IMR-90 (cell line): ENCODE results near the gene IL16. TPM values are rescaled to one million over a fixed set of nuclear protein-coding genes. Genes with fewer than 3 reads are reported as not detected.
A peak's percentile ranks its signal among the peaks of the same experiment; 100 is the strongest.

Experiments
- ATAC-seq: fragments of 200-7000 bp; cut with Tn5 transposase; 2 replicates; pipeline ENCODE4 v1.9.1; 2020; ENCODE audit warnings: low read depth, mild to moderate bottlenecking, moderate library complexity
- BruUV-seq: library from RNA; stranded (reverse); fragments of 400-500 nt; replicated peaks from 2 replicates; lab custom pipeline; 2021; lab: Mats Ljungman, UMichigan
- CTCF ChIA-PET: fragments of 300-600 bp; formaldehyde crosslinking; extraction: SDS; loops from one replicate; lab custom pipeline; 2021; ENCODE audit warnings: antibody characterized with exemption; lab: Yijun Ruan, JAX
- POLR2A ChIA-PET: fragments of 300-600 bp; sonication (Branson Sonifier 250); formaldehyde crosslinking; loops from one replicate; lab custom pipeline; 2022; ENCODE audit warnings: antibody characterized with exemption; ENCODE audit not compliant: unreplicated experiment; lab: Charles Lee
- DNase-seq: peaks from one replicate; pipeline ENCODE4 v3.0.0; 2013
- H2AFZ ChIP-seq: replicated peaks from 2 replicates; pipeline ENCODE3; 2013; ENCODE audit warnings: low read length, mild to moderate bottlenecking; ENCODE audit not compliant: poor library complexity
- H2AK5ac ChIP-seq: 2 replicates; pipeline ENCODE4 v1.6.1; 2013; ENCODE audit warnings: low read depth, low read length, inconsistent platforms
- H2AK9ac ChIP-seq: replicated peaks from 2 replicates; pipeline ENCODE3; 2013; ENCODE audit warnings: mild to moderate bottlenecking, low read depth, low read length, moderate library complexity; ENCODE audit not compliant: poor library complexity
- H2BK120ac ChIP-seq: 2 replicates; pipeline ENCODE4 v1.6.1; 2013; ENCODE audit warnings: low read depth, low read length, inconsistent platforms
- H2BK15ac ChIP-seq: 3 replicates; pipeline ENCODE4 v1.6.1; 2013; ENCODE audit warnings: low read depth, low read length, inconsistent platforms
- H2BK20ac ChIP-seq: 2 replicates; pipeline ENCODE4 v1.6.1; 2013; ENCODE audit warnings: low read depth, mild to moderate bottlenecking, inconsistent platforms, low read length, moderate library complexity
- H2BK5ac ChIP-seq: 2 replicates; pipeline ENCODE4 v1.6.1; 2013; ENCODE audit warnings: mild to moderate bottlenecking, low read depth, low read length, inconsistent platforms; ENCODE audit not compliant: poor library complexity, severe bottlenecking
- H3K14ac ChIP-seq: replicated peaks from 2 replicates; pipeline ENCODE4 v1.6.1; 2013; ENCODE audit warnings: low read depth, low read length, inconsistent platforms
- H3K18ac ChIP-seq: 2 replicates; pipeline ENCODE4 v1.6.1; 2013; ENCODE audit warnings: low read depth, low read length, control low read depth
- H3K23ac ChIP-seq: 2 replicates; pipeline ENCODE4 v1.6.1; 2013; ENCODE audit warnings: low read depth, low read length, inconsistent platforms
- H3K27ac ChIP-seq: 2 replicates; pipeline ENCODE4 v1.5.1; 2013; ENCODE audit warnings: mild to moderate bottlenecking, control low read depth, low read length; ENCODE audit not compliant: insufficient read depth
- H3K27me3 ChIP-seq: 2 replicates; pipeline ENCODE4 v1.6.1; 2013; ENCODE audit warnings: low read length; ENCODE audit not compliant: control insufficient read depth, insufficient read depth
- H3K36me3 ChIP-seq: 2 replicates; pipeline ENCODE4 v1.6.1; 2013; ENCODE audit warnings: low read length, mixed read lengths; ENCODE audit not compliant: control insufficient read depth, insufficient read depth
- H3K4ac ChIP-seq: 2 replicates; pipeline ENCODE4 v1.6.1; 2013; ENCODE audit warnings: low read depth, low read length, inconsistent platforms
- H3K4me1 ChIP-seq: 2 replicates; pipeline ENCODE4 v1.6.1; 2013; ENCODE audit warnings: low read length, mixed read lengths; ENCODE audit not compliant: control insufficient read depth, insufficient read depth
- H3K4me2 ChIP-seq: 2 replicates; pipeline ENCODE4 v1.6.1; 2013; ENCODE audit warnings: low read depth, mild to moderate bottlenecking, control low read depth, low read length, moderate library complexity
- H3K4me3 ChIP-seq: 2 replicates; pipeline ENCODE4 v1.5.1; 2013; ENCODE audit warnings: low read depth, mild to moderate bottlenecking, control low read depth, low read length, moderate library complexity; ENCODE audit not compliant: insufficient read depth
- H3K56ac ChIP-seq: 2 replicates; pipeline ENCODE4 v1.6.1; 2013; ENCODE audit warnings: low read length, inconsistent platforms; ENCODE audit not compliant: insufficient read depth; ENCODE audit errors: extremely low read depth
- H3K79me1 ChIP-seq, 2 experiments: 2 replicates each; pipeline ENCODE4 v1.6.1; 2013; ENCODE audit warnings: low read length in 2 of 2, inconsistent platforms in 1 of 2, low read depth in 1 of 2
- H3K9ac ChIP-seq: 2 replicates; pipeline ENCODE4 v1.6.1; 2013; ENCODE audit warnings: low read depth, low read length, control low read depth
- H3K9me1 ChIP-seq: 2 replicates; pipeline ENCODE4 v1.6.1; 2013; ENCODE audit warnings: low read length, inconsistent platforms; ENCODE audit not compliant: insufficient read depth
- H3K9me3 ChIP-seq: 2 replicates; pipeline ENCODE4 v1.6.1; 2013; ENCODE audit warnings: low read length; ENCODE audit not compliant: control insufficient read depth, insufficient read depth
- H4K20me1 ChIP-seq: 2 replicates; pipeline ENCODE4 v1.6.1; 2013; ENCODE audit warnings: low read length, inconsistent platforms; ENCODE audit not compliant: insufficient read depth
- H4K5ac ChIP-seq: 2 replicates; pipeline ENCODE4 v1.6.1; 2013; ENCODE audit warnings: mild to moderate bottlenecking, low read depth, low read length, control low read depth
- H4K8ac ChIP-seq, 2 experiments: 2 replicates each; pipeline ENCODE4 v1.6.1; 2013; ENCODE audit warnings: low read depth in 2 of 2, low read length in 2 of 2, control low read depth in 1 of 2, inconsistent platforms in 1 of 2
- H4K91ac ChIP-seq: 2 replicates; pipeline ENCODE4 v1.6.1; 2013; ENCODE audit warnings: low read depth, low read length, inconsistent platforms; ENCODE audit not compliant: insufficient read depth
- CHD1 ChIP-seq: IDR thresholded peaks from 2 replicates; pipeline ENCODE4 v1.6.1; 2012; ENCODE audit warnings: low read depth, low read length, improper control_type of control experiment
- MAFK ChIP-seq: IDR thresholded peaks from 2 replicates; pipeline ENCODE4 v1.6.1; 2012; ENCODE audit warnings: low read depth, low read length, improper control_type of control experiment
- WGBS, 2 experiments: methylation state at CpG; one replicate each; pipeline versions ENCODE4 v1.1.5 to v1.1.7; 2013; ENCODE audit warnings: missing lambda C conversion rate in 2 of 2; ENCODE audit not compliant: insufficient read length in 1 of 2; ENCODE audit errors: extremely low coverage in 2 of 2; 5-methylcytosine and 5-hydroxymethylcytosine counted together
- dilution Hi-C: fragments of 300-500 bp; cut with HindIII; formaldehyde crosslinking; loops from one replicate; pipeline ENCODE4 v1.14.3; 2018; ENCODE audit warnings: low sequenced_read_pairs; ENCODE audit not compliant: unreplicated experiment
- in situ Hi-C: fragments of 300-500 bp; cut with MboI; formaldehyde crosslinking; loops from 3 replicates; pipeline ENCODE4 v1.14.3; 2019; ENCODE audit warnings: low sequenced_read_pairs, inconsistent platforms, mixed read lengths
- intact Hi-C: fragments of 100-400 bp; cut with micrococcal nuclease; formaldehyde crosslinking; loops from 2 replicates; pipeline ENCODE4 v1.10.0; 2022
- polyA plus RNA-seq, 3 experiments: library from polyadenylated mRNA; depleted of rRNA; stranded (reverse); fragments of >200 nt; gene quantifications; 2 replicates each; pipeline ENCODE4 v1.2.3, GENCODE V29; 2012; ENCODE audit warnings: low replicate concordance in 1 of 3
- total RNA-seq: library from RNA; depleted of rRNA; stranded (reverse); fragments of >200 nt; gene quantifications from 2 replicates; pipeline ENCODE4 v1.2.3, GENCODE V29; 2012

Gene IL16
- total and polyA plus RNA-seq, 2 of the 4 experiments (the other 2 are of a cell fraction) = 0.18 to 0.27 TPM

- Histone ChIP-seq H3K23ac (peak overlapping the region; percentile 8), H3K9me1 (peaks cover 21% of the 10 kb centered on the region), H2BK5ac (peak overlapping the region; percentile 95), H2AK5ac (peak overlapping the region; percentile 39; the same call in 1 of the 2 replicates), H3K9me3 (no peaks in the 10 kb centered on the region), H3K4me3 (no peak overlapping the region), H3K27me3 (no peaks in the 10 kb centered on the region), H3K36me3 (peaks cover 2% of the 10 kb centered on the region; the same call in 1 of the 2 replicates), H2AFZ (peak overlapping the region; percentile 65), H2AK9ac (peak overlapping the region; percentile 25), H2BK120ac (peak overlapping the region; percentile 64), H3K56ac (no peak overlapping the region), H3K27ac (peak overlapping the region; percentile 60; the same call in 1 of the 2 replicates), H3K79me1 (peaks cover 16 to 42% of the 10 kb centered on the region in 2 experiments), H3K9ac (no peak overlapping the region; the same call in 1 of the 2 replicates), H3K14ac (peak overlapping the region; percentile 55), H3K4me2 (peak overlapping the region; percentile 62; the same call in 1 of the 2 replicates), H3K4ac (peak overlapping the region; percentile 4), H3K18ac (peak overlapping the region; percentile 71), H4K91ac (peak overlapping the region; percentile 12; the same call in 1 of the 2 replicates), H4K8ac (peak overlapping the region in 1 of 2 experiments; percentile 19; a peak in 2 of 4 replicates), H3K4me1 (peaks cover 29% of the 10 kb centered on the region), H2BK20ac (peak overlapping the region; percentile 70), H4K20me1 (no peaks in the 10 kb centered on the region), H4K5ac (peak overlapping the region; percentile 90), H2BK15ac (peak overlapping the region; percentile 5; the same call in 1 of the 3 replicates)
- in situ Hi-C loops = no loop called here
- POLR2A ChIA-PET = no interaction called here
- intact Hi-C loops = loop anchor here (5.0 kb wide), 1 partner anchor 61 kb away; no protein-coding TSS in a partner anchor
- DNase-seq = peak; percentile 38
- no TSS peak for BruUV-seq
- CTCF ChIA-PET = interaction anchor here (0.7 to 2.2 kb wide), 3 partner anchors 10 to 51 kb away, joined by 3 to 8 read pairs (median 4); no protein-coding TSS in a partner anchor
- no peak for TF ChIP-seq CHD1
- TF ChIP-seq MAFK = peak; percentile 99
- WGBS, 2 experiments = no CpG with 5 or more reads among the region's 7 CpGs
- ATAC-seq = no peak
- dilution Hi-C loops = no loop called here
These were observed 130.0 kb downstream of the IL16 start for GRCh38 chr15:81326466-81327212.
